HG02852 (cell line): ENCODE results near the gene SNRPA.
"Not testable (repeated sequence)": the region's sequence is repeated elsewhere in the genome, so short reads cannot be mapped to it uniquely, and the experiment has no call there.

Experiments
- ATAC-seq: cut with Tn5 transposase; IDR thresholded peaks from one replicate; pipeline ENCODE4 v1.9.1; 2021; ENCODE audit warnings: mild to moderate bottlenecking, moderate library complexity; ENCODE audit not compliant: unreplicated experiment

Gene SNRPA

DNA sequence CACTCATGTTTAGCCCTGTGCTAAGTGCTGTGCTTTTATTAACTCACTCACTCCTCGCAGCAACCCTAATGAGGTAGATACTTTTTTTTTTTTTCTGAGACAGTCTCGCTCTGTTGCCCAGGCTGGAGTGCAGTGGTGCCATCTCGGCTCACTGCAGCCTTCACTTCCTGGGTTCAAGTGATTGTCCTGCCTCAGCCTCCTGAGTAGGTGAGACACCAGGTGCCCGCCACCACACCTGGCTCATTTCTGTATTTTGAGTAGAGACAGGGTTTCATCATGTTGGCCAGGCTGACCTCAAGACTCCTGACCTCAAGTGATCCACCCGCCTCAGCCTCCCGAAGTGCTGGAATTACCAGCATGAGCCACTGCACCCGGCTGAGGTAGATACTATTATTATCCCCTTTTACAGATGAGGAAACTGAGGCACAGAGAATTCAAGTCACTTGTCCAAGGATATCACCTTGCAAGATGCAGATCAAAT is 31.5 kb upstream of the SNRPA start:
- ATAC-seq, result no peak

DNA sequence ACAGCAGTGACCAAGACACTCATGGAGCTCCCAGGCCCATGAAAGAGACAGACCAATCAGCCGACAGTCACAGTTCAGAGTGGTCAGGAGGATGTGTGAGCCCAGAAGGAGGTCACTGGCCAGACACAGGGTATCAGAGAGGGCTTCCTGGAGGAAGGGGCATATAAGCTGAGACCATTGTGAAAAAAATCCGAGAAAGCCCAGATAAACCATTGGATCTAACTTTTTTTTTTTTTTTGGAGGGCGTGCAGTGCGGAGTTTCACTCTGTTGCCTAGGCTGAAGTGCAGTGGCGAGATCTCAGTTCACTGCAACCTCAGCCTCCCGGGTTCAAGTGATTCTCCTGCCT is 29.9 kb upstream of the SNRPA start:
- ATAC-seq, result no peak

DNA sequence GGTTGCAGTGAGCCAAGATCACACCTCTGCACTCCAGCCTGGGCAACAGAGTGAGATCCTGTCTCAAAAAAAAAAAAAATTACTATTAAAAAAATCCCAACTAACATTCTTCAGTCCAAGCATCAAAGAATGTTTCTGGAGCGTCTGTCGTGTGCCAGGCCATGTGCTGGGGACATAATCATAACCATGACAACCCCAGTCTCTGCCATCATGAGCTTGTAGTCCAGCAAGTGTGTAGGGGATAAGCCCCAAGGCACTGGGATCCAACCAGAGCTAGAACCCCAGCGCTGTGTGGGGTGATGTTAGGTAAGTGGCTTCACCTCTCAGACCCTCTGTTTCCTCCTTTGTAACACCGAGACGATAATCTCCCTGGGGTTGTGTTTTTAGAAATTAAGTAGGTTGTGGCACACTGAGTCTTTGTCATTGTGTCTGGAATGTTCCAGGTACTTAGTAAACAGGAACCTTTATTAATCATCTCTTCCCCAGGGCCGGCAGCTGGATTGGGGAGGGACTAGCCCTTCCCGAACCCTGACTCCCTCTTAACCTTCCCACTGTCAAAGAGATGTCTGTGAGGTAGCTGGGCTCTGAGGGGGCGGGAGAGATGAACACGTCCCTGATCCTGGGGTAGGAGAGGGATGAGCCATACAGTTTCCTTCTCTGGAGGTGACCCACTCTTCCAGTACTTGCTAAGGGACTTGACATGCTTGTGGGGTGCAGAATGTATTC is 28.9 kb upstream of the SNRPA start:
- ATAC-seq, result no peak

DNA sequence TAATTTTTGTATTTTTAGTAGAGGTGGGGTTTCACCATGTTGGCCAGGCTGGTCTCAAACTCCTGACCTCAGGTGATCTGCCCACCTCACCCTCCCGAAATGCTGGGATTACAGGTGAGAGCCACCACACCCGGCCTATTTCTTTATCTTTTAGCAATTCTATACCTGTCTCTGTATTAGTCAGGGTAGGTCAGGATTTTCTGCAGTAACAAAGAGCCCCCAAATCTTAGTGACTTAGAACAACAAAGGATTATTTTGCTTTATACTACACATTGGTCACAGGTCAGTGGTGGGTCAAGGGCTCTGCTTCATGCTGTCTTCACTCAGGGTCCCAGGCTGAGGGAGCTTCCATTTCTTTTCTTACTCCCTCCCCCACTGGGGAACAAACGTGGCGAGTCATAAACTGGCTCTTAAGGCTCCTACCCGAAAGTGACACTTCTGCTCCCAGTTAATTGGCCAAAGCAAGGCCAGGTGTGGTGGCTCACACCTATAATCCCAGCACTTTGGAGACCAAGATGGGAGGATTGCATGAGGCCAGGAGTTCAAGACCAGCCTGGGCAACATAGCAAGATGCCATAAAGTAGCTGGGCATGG is 27.2 kb upstream of the SNRPA start:
- no peak for ATAC-seq

DNA sequence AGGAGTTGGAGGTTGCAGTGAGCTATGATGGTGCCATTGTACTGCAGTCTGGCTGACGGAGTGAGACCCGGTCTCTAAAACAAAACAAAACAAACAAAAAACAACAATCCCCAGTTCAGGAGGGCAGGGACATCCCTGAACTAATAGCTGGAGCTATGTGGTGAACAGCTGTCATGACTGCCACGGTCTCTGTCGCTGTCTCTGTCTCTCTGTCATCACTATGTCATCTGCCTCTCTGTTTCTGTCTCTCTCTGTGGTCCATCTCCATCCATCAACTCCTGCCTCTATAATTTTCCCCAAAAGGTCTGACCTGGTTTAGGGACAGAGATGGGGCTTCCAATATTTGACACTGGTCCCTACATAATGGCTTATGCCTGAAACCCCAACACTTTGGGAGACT is 26.7 kb upstream of the SNRPA start:
- no peak for ATAC-seq

DNA sequence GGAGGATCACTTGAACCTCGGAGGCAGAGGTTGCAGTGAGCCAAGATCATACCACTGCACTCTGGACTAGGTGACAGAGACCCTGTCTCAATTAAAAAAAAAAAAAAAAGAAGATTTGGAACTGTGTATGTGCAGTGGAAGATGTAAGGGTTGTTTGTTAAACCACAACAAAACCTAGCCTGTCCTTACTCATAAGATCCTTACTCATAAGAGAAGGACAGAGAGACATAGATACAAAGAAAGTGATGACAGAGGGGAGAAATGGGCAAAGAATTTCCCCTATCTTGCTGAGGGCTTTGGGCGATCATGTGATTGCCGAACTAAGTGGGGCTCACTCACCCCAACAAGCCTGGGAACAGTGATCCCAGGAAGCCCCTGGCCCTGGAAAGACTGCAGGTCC is 26.1 kb upstream of the SNRPA start:
- ATAC-seq, result no peak

DNA sequence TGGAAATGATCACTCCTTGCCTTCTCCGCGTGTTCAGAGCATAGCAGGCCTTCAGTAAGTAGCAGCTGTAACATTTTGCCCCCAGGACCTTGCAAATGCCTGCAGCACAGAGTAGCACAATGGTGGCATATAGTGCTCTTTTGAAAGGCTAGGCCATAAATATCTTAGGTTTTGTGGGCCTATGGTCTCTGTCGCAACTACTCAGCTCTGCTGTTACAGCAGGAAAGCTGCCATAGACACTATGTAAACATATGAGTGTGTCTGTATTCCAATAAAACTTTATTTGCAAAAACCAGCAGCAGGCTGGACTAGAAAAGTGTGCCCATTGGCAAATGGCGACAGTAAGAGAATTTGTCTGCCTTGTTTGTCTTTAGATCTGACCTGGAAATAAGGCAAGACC is 24.7 kb upstream of the SNRPA start:
- no peak for ATAC-seq

DNA sequence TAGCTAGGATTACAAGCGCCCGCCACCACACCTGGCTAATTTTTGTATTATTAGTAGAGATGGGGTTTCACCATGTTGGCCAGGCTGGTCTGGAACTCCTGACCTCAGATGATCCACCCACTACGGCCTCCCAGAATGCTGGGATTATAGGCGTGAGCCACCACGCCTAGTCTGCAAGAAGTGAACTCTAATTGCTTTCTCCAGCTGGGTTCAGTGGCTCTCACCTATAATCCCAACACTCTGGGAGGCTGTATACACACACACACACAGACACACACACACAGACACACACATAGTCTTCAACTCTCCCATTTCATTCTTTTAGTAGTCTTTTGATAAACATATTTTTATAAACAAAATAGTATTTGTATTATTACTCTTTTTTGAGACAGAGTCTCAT is 20.9 kb upstream of the SNRPA start:
- ATAC-seq, result not testable (repeated sequence)

DNA sequence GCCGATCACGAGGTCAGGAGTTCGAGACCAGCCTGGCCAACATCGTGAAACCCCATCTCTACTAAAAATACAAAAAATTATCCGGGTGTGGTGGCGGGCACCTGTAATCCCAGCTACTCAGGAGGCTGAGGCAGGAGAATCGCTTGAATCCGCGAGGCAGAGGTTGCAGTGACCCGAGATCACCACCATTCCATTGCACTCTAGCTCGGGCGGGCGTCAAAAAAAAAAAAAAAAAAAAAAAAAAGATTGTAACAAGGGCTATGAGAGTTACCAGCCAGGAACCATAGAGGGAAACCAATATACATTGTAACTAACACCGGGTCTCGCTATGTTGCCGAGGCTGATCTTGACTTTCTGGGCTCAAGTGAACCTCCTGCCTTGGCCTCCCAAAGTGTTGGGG is 18.7 kb upstream of the SNRPA start:
- not testable (repeated sequence) for ATAC-seq

DNA sequence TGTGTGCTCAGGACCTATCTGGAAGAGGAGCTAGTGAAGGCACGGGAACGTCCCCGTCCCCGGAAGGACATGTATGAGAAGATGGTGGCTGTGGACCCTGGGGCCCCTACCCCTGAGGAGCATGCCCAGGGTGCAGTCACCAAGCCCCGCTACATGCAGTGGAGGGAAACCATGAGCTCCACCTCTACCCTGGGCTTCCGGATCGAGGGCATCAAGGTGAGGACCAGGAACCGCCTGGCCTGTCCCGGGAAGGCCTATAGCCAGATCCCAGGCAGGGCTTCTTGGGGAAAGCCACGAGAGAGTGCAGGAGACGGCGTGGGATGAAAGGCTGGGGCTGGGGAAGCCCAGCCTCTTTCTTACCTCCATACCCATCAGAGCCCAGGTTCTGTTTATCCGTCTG is 17.9 kb upstream of the SNRPA start:
- ATAC-seq, result no peak

DNA sequence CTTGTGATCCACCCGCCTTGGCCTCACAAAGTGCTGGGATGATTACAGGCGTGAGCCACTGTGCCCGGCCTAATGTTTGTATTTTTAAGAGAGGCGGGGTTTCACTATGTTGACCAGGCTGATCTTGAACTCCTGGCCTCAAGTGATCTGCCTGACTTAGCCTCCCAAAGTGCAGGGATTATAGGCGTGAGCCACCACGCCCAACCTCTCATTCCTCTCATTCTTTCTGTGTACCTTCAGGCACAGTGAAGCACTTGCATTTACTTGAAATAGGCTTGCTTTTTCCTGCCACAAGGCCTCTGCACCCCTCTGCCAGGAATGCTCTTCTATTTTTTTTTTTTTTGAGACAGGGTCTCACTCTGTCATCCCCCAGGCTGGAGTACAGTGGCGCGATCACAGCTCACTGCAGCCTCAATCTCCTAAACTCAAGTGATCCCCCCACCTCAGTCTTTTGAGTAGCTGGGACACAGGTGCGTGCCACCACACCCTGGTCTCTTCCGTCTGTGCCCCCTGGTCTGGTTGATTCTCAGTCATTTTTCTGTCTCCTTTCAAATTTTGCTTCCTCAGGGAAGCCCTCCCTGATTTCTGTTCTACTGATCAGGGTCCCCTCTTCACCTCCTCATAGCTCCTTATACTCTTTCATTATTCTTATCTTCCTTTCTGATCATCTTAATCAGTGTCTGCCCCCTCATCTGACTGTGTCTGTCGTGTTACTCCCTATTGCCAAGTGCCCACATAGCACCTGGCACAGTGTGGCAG is 15.8 kb upstream of the SNRPA start:
- no peak for ATAC-seq

DNA sequence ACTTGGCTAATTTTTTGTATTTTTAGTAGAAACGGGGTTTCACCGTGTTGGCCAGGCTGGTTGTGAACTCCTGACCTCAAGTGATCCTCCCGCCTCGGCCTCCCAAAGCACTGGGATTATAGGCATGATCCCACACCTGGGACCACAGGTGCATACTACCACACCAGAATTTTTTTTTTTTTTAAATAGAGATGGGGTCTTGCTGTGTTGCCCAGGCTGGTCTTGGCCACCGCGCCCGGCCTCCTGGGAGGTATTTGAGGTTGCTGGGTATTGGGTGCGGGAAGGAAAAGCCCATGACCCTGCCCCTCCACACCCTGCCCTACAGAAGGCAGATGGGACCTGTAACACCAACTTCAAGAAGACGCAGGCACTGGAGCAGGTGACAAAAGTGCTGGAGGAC is 14.3 kb upstream of the SNRPA start:
- no peak for ATAC-seq

DNA sequence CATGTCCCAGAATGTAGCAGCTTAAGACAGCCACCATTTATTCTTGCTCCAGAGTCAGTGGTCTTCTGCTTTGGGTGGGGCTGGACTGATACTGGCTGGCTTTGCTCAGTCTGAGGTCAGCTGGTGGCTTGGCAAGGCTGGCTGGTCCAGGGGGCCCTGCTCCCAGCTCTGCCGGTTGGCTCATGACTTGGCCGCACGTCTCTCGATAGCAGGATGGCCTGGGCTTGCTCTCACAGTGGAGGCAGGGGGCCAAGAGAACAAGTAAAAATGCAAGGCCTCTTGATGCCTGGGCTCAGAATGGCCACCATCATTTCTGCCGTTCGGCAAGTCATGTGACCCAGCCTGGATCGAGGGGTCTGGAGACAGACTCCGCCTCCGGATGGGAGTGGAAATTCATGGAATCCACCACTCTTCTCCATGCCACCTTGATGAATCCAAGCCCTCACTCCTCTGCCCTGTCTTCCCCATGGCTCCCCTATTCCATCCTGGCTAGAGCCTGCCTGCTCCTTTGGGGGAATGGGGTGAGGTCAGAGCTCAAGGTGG is 13.8 kb upstream of the SNRPA start:
- no peak for ATAC-seq

DNA sequence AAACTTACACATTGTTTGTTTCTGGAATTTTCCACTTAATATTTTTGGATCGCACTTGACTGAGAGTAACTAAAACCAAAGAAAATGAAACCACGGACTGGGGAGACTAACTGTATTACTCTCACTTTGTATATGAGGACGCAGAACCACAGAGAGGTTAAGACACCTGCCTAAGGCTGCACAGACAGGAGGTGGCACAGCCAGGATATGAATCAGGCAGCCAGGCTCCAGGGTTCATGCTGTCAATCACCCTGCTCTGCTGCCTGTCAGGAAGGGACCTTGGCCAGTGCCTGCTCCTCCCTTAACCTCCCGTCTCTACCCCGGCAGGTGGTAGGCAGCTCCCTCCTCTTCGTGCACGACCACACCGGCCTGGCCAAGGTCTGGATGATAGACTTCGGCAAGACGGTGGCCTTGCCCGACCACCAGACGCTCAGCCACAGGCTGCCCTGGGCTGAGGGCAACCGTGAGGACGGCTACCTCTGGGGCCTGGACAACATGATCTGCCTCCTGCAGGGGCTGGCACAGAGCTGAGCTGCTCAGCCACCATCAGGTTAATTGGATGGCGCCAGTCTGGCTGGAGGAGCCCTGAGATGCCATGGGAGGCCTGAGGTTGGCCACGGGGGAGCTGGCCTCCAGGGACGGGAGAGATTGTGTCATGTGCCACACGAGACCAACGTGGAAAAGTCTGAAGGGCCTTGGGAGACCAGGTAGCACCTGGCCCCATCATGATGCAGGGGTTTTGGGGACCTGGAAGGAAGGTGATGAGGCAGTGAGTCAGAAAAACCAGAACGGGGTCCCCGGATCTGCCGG is 11.8 kb upstream of the SNRPA start:
- ATAC-seq, result no peak

DNA sequence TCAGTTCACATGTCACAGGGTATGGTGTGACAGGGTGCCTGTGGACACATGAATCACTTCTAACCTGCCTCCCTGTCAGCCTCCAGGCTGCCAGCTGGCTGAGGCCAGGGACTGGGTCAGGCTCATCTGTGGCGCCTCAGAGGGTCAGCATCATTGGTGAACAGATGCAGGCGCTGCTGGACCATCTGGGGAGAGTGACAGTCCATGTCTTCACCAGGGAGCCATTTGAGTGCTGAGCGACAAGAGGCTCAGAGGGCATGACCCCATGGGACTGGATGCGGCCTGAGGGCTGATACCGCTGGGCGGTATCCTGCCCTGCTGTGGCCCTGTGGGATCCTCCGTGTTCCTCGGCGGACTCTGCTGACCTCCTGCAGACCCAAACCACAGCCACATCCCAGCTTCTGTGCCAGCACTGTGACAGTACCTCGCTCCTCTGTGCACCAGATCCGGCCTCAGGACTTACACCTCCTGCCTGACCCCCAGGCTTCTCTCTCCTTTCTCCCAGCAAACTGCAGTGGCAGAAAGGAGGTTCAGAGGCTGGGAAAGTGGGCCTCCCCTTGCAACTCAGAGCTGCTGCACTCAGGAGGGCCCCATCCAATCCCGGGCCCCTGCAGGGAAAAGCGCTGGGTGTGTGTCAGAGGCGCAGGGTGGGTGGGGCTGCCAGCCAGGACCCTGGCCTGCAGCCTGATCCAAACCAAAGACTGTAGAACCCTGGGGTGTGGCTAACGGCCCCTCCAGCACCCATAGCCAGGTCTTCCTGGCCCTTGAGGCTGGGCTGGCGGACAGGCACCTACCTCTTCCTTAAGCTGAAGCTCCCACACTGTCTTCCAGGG is 10.9 kb upstream of the SNRPA start:
- ATAC-seq, result no peak

DNA sequence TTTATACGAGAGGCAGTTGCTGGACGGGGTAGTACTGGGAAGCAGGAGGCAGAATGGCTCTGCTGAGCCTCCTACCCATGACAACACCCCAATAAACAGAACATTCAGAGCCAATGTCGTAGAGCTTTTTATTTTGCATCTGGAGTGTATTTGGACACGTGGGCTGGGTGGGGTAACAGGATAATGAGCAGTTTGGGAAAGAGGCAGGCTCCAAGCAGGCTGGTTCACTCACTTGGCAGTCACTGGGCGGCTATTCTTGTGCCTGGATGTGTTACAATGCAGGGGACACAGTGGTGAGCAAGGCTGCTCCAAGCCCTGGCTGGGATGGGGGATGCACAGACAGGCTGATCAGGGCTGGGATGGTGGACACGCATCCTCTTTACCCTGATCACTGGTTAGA is 10.3 kb upstream of the SNRPA start:
- no peak for ATAC-seq

DNA sequence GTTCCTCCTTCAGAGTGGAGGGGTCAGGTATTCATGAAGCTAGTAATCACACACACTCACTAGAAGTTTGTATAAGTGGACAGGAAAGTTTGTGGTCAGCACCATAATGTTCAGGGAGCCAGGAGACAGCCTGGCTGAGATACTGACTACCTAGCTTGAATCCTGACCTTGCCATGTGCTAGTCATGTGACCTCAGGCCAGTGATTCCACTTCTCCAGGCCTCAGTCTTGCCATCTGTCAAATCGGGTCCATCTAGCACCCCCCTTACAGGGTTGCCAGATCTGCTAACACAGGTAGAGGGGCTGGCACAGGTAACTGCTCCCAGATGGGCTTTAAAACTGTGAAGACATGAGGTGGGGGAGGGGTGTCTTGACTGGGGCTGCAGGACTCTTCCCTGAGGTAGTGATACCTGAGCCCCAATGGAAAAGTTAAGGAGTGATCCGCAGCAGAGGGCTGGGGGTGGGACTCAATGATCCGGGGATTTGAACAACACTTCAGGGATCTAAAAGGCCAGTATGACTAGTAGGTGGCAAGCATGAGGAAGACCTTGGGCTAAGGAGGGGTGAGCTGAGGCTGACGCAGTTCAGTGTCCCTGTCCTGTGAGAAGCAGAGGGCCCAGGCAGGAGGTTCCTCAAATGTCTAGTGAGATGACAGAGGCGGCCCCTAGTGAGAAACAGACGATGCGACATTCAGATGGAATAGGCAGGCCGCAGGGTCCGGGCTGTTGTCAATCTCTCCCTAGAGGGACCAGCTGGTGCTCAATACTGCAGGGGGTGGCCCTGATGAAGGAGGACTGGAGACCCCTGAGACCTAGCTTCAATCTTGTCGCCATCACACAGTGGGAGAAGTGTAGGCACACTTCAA is 9.2 kb upstream of the SNRPA start:
- no peak for ATAC-seq

DNA sequence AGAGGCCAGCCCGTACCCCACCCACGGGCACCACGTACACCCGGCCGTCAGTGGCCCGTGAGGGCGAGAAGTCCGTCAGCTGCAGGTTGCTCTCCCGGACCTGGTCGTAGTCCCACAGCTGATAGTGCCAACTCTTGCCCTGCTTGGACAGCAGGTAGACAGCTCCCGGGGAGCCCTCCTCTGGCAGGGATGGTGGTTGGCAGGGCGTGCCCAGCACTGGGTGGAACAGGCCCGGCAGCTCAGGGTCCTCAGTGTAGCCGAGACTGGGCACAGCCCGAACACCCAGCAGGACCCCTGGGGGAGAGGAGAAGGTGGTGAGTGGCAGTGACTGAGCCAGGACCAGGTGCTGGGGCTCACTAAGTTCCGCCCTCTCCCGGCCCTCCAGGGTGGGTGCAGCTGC is 8.5 kb upstream of the SNRPA start:
- no peak for ATAC-seq

DNA sequence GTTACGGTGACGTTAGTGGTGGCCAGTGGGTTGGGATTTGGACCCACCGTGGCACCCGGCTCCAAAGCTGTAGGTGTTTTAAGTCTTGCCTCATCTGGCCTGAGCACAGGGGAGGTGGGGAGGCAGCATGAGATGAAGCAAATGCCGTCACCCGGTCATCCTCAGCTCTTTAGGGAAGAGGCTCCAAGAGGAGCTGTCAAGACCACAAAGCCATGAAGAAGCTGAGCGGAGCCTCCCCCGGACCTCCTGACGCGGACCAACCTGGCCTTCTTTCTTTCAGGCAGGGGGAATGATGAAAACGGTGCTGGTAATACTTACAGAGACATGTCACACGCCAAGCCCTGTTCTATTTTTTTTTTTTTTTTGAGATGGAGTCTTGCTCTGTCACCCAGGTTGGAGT is 8.1 kb upstream of the SNRPA start:
- no peak for ATAC-seq
